Activated CD4-positive, alpha-beta memory T cell treated with anti-CD3 and anti-CD28 coated beads for 36 hours (primary cell): Measurements from ENCODE around the gene PHACTR2. TPM values are rescaled to one million over a fixed set of nuclear protein-coding genes. Genes with fewer than 3 reads are reported as not detected.
"Not testable (repeated sequence)": the region's sequence is repeated elsewhere in the genome, so short reads cannot be mapped to it uniquely, and the experiment has no call there.

Experiments
- CTCF ChIA-PET: fragments of 350-600 bp; sonication (Branson Sonifier 250); formaldehyde crosslinking; loops from one replicate; lab custom pipeline; 2021; ENCODE audit warnings: antibody characterized with exemption, inconsistent platforms; lab: Charles Lee
- POLR2A ChIA-PET: fragments of 350-600 bp; sonication (Branson Sonifier 250); formaldehyde crosslinking; loops from one replicate; lab custom pipeline; 2021; ENCODE audit warnings: antibody characterized with exemption; lab: Charles Lee
- DNase-seq: peaks from one replicate; pipeline ENCODE4 v3.0.0-alpha.2; 2020
- H3K27ac Mint-ChIP-seq: one replicate; pipeline ENCODE4 v1.8.0; 2021; ENCODE audit warnings: mixed read lengths
- H3K27me3 Mint-ChIP-seq: one replicate; pipeline ENCODE4 v1.8.0; 2021; ENCODE audit warnings: mixed read lengths
- H3K36me3 Mint-ChIP-seq: one replicate; pipeline ENCODE4 v1.8.0; 2021; ENCODE audit warnings: mixed read lengths
- H3K4me1 Mint-ChIP-seq: one replicate; pipeline ENCODE4 v1.8.0; 2021; ENCODE audit warnings: low read depth, mixed read lengths
- H3K4me3 Mint-ChIP-seq: one replicate; pipeline ENCODE4 v1.8.0; 2021; ENCODE audit warnings: mild to moderate bottlenecking, mixed read lengths
- H3K9me3 Mint-ChIP-seq: one replicate; pipeline ENCODE4 v1.8.0; 2021; ENCODE audit warnings: mixed read lengths
- intact Hi-C: fragments of 100-400 bp; cut with micrococcal nuclease; formaldehyde crosslinking; loops from one replicate; pipeline ENCODE4 v1.15.1; 2023
- total RNA-seq, 2 experiments: library from RNA; stranded (reverse); gene quantifications; one replicate each; pipeline ENCODE4 v1.2.3, GENCODE V29; 2021

Gene PHACTR2
- total RNA-seq, 2 experiments from 2014 or later: 26.1 to 28.1 TPM

- H3K4me3 Mint-ChIP-seq: no peak overlapping the region
- H3K27me3 Mint-ChIP-seq: no peaks in the 10 kb centered on the region
- DNase-seq: no peak
- intact Hi-C loops: no loop called here
- H3K27ac Mint-ChIP-seq: no peak overlapping the region
- ChIA-PET CTCF (interaction anchor here (0.6 kb wide), 1 partner anchor 156 kb away, joined by 4 read pairs; no protein-coding TSS in a partner anchor), POLR2A (no interaction called here)
- peaks cover 2% of the 10 kb centered on the region for H3K36me3 Mint-ChIP-seq
- no peaks in the 10 kb centered on the region for H3K9me3 Mint-ChIP-seq
- H3K4me1 Mint-ChIP-seq: peaks cover 31% of the 10 kb centered on the region
Observed at GRCh38 chr6:143733510-143733909, 55.7 kb downstream of the PHACTR2 start.

GRCh38 chr6:143734641-143735063 lies 56.9 kb downstream of the PHACTR2 start:
- Mint-ChIP-seq H3K4me3 (no peak overlapping the region), H3K36me3 (peaks cover 4% of the 10 kb centered on the region), H3K27ac (no peak overlapping the region), H3K9me3 (no peaks in the 10 kb centered on the region), H3K4me1 (peaks cover 39% of the 10 kb centered on the region), H3K27me3 (no peaks in the 10 kb centered on the region)
- DNase-seq: no peak
- intact Hi-C loops: no loop called here
- ChIA-PET CTCF (no interaction called here), POLR2A (no interaction called here)

- H3K4me3 Mint-ChIP-seq, POLR2A ChIA-PET, H3K36me3 Mint-ChIP-seq, DNase-seq, intact Hi-C loops, H3K27ac Mint-ChIP-seq, H3K27me3 Mint-ChIP-seq, H3K9me3 Mint-ChIP-seq: not testable (repeated sequence)
- CTCF ChIA-PET: interaction anchor here (0.9 kb wide), 1 partner anchor 9 kb away, joined by 3 read pairs; no protein-coding TSS in a partner anchor
- peaks cover 22% of the 10 kb centered on the region for H3K4me1 Mint-ChIP-seq
Observed at GRCh38 chr6:143738072-143738690, 60.4 kb downstream of the PHACTR2 start.

GRCh38 chr6:143739341-143739851 lies 61.6 kb downstream of the PHACTR2 start:
- no peaks in the 10 kb centered on the region for H3K27me3 Mint-ChIP-seq
- DNase-seq: no peak
- no peaks in the 10 kb centered on the region for H3K9me3 Mint-ChIP-seq
- H3K36me3 Mint-ChIP-seq: peaks cover 3% of the 10 kb centered on the region
- H3K27ac Mint-ChIP-seq: no peak overlapping the region
- ChIA-PET POLR2A (no interaction called here), CTCF (interaction anchor here (0.9 kb wide), 1 partner anchor 10 kb away, joined by 3 read pairs; no protein-coding TSS in a partner anchor)
- no peak overlapping the region for H3K4me3 Mint-ChIP-seq
- intact Hi-C loops: no loop called here
- H3K4me1 Mint-ChIP-seq: peaks cover 17% of the 10 kb centered on the region

- H3K36me3 Mint-ChIP-seq: peaks cover 3% of the 10 kb centered on the region
- intact Hi-C loops: no loop called here
- ChIA-PET CTCF (no interaction called here), POLR2A (no interaction called here)
- H3K27me3 Mint-ChIP-seq: no peaks in the 10 kb centered on the region
- DNase-seq: no peak
- peaks cover 11% of the 10 kb centered on the region for H3K4me1 Mint-ChIP-seq
- no peak overlapping the region for H3K4me3 Mint-ChIP-seq
- no peaks in the 10 kb centered on the region for H3K9me3 Mint-ChIP-seq
- no peak overlapping the region for H3K27ac Mint-ChIP-seq
Observed at GRCh38 chr6:143740213-143740612, 62.4 kb downstream of the PHACTR2 start.

GRCh38 chr6:143741480-143741879 lies 63.7 kb downstream of the PHACTR2 start:
- ChIA-PET POLR2A (interaction anchor here (0.6 kb wide), 1 partner anchor 37 kb away, joined by 3 read pairs; no protein-coding TSS in a partner anchor), CTCF (no interaction called here)
- H3K9me3 Mint-ChIP-seq: no peaks in the 10 kb centered on the region
- H3K4me1 Mint-ChIP-seq: peaks cover 11% of the 10 kb centered on the region
- H3K27ac Mint-ChIP-seq: no peak overlapping the region
- peaks cover 3% of the 10 kb centered on the region for H3K36me3 Mint-ChIP-seq
- intact Hi-C loops: no loop called here
- no peaks in the 10 kb centered on the region for H3K27me3 Mint-ChIP-seq
- H3K4me3 Mint-ChIP-seq: no peak overlapping the region
- DNase-seq: no peak

- intact Hi-C loops: no loop called here
- POLR2A ChIA-PET: interaction anchor here (0.6 kb wide), 1 partner anchor 38 kb away, joined by 3 read pairs; no protein-coding TSS in a partner anchor
- no peaks in the 10 kb centered on the region for H3K27me3 Mint-ChIP-seq
Observed at GRCh38 chr6:143742070-143742954, 64.5 kb downstream of the PHACTR2 start.

GRCh38 chr6:143742955-143743255 lies 65.1 kb downstream of the PHACTR2 start:
- CTCF ChIA-PET: no interaction called here
- Mint-ChIP-seq H3K9me3 (no peaks in the 10 kb centered on the region), H3K36me3 (peaks cover 3% of the 10 kb centered on the region), H3K27me3 (no peaks in the 10 kb centered on the region), H3K4me3 (no peak overlapping the region), H3K4me1 (peaks cover 11% of the 10 kb centered on the region), H3K27ac (no peak overlapping the region)
- DNase-seq: no peak
- POLR2A ChIA-PET: no interaction called here
- intact Hi-C loops: no loop called here

More at GRCh38 chr6:143742070-143742954, 64.5 kb downstream of the PHACTR2 start:
- Mint-ChIP-seq H3K4me1 (peaks cover 11% of the 10 kb centered on the region), H3K36me3 (peaks cover 3% of the 10 kb centered on the region), H3K9me3 (no peaks in the 10 kb centered on the region), H3K27ac (no peak overlapping the region), H3K4me3 (no peak overlapping the region)
- no peak for DNase-seq
- CTCF ChIA-PET: no interaction called here

- no peak overlapping the region for H3K4me3 Mint-ChIP-seq
- intact Hi-C loops: no loop called here
- POLR2A ChIA-PET: no interaction called here
- CTCF ChIA-PET: no interaction called here
- no peaks in the 10 kb centered on the region for H3K27me3 Mint-ChIP-seq
- H3K9me3 Mint-ChIP-seq: no peaks in the 10 kb centered on the region
- peaks cover 3% of the 10 kb centered on the region for H3K36me3 Mint-ChIP-seq
- H3K4me1 Mint-ChIP-seq: peaks cover 11% of the 10 kb centered on the region
- DNase-seq: no peak
- H3K27ac Mint-ChIP-seq: no peak overlapping the region
Observed at GRCh38 chr6:143743301-143744166, 65.8 kb downstream of the PHACTR2 start.

- no peak overlapping the region for H3K27ac Mint-ChIP-seq
- peaks cover 4% of the 10 kb centered on the region for H3K4me1 Mint-ChIP-seq
Observed at GRCh38 chr6:143744551-143745165, 66.9 kb downstream of the PHACTR2 start.

More at GRCh38 chr6:143744551-143745165, 66.9 kb downstream of the PHACTR2 start:
- H3K4me3 Mint-ChIP-seq: no peak overlapping the region
- H3K27me3 Mint-ChIP-seq: no peaks in the 10 kb centered on the region
- ChIA-PET POLR2A (no interaction called here), CTCF (no interaction called here)
- H3K36me3 Mint-ChIP-seq: peaks cover 1% of the 10 kb centered on the region
- no peak for DNase-seq
- H3K9me3 Mint-ChIP-seq: no peaks in the 10 kb centered on the region
- intact Hi-C loops: no loop called here
